ENCODE results near the gene PGRMC2.

The PGRMC2 gene

GRCh38 chr4:128307123-128307571 lies 19.5 kb upstream of the PGRMC2 start:
- H3K18ac ChIP-seq (ENCODE audit: low read depth in 1 of 2, low read length in 2 of 2), result peak overlapping the region in 1 of 2 experiments; percentile 38
- peaks cover 6% of the 10 kb centered on the region for H3K4me1 ChIP-seq (ENCODE audit: control insufficient read depth, insufficient read depth, low read depth, low read length)
- peaks cover 0 to 7% of the 10 kb centered on the region in 2 experiments for H3K36me3 ChIP-seq (ENCODE audit: control insufficient read depth in 1 of 2, insufficient read depth in 2 of 2, low read depth in 1 of 2, low read length in 2 of 2)
- H2BK15ac ChIP-seq (ENCODE audit: low read depth, poor library complexity, severe bottlenecking), result no peak overlapping the region
- DNase-seq, result no peak
- 67% methylated on average over 1 of the region's 1 CpG for WGBS
- no peak overlapping the region for H3K4me3 ChIP-seq (ENCODE audit: insufficient read depth in 1 of 2, low read depth in 1 of 2, low read length in 2 of 2)
- H3K9me3 ChIP-seq (ENCODE audit: control insufficient read depth, low read length), result no peaks in the 10 kb centered on the region
- H2AK5ac ChIP-seq (ENCODE audit: low read length, severe bottlenecking), result no peak overlapping the region
- H3K27ac ChIP-seq (ENCODE audit: low read length, poor library complexity, severe bottlenecking), result no peak overlapping the region
- no peak overlapping the region for H2AFZ ChIP-seq (ENCODE audit: low read depth, low read length)
- no peaks in the 10 kb centered on the region for H3K27me3 ChIP-seq (ENCODE audit: control insufficient read depth in 1 of 2, insufficient read depth in 1 of 2, low read length in 2 of 2)
- H3K4ac ChIP-seq (ENCODE audit: low read depth in 1 of 2, low read length in 2 of 2), result no peak overlapping the region
- H3K79me1 ChIP-seq (replicated peaks; ENCODE audit: low read length, poor library complexity, severe bottlenecking), result peaks cover 2% of the 10 kb centered on the region
- no peak overlapping the region for H4K91ac ChIP-seq (ENCODE audit: low read length)
- H4K8ac ChIP-seq (ENCODE audit: low read length), result peak overlapping the region; percentile 76
- no peak overlapping the region for H3K23ac ChIP-seq (ENCODE audit: low read length in 2 of 2)
- H3K14ac ChIP-seq (ENCODE audit: low read length in 2 of 2), result no peak overlapping the region
- no peak overlapping the region for H2BK120ac ChIP-seq (ENCODE audit: low read depth, low read length)
- H3K4me2 ChIP-seq (ENCODE audit: low read length, poor library complexity, severe bottlenecking), result no peak overlapping the region
- no peak overlapping the region for H3K9ac ChIP-seq (ENCODE audit: low read length)
- no peak overlapping the region for H2BK5ac ChIP-seq (ENCODE audit: low read depth, low read length, poor library complexity, severe bottlenecking)
- H2BK12ac ChIP-seq (ENCODE audit: low read length in 2 of 2), result peak overlapping the region in 1 of 2 experiments; percentile 38

DNA sequence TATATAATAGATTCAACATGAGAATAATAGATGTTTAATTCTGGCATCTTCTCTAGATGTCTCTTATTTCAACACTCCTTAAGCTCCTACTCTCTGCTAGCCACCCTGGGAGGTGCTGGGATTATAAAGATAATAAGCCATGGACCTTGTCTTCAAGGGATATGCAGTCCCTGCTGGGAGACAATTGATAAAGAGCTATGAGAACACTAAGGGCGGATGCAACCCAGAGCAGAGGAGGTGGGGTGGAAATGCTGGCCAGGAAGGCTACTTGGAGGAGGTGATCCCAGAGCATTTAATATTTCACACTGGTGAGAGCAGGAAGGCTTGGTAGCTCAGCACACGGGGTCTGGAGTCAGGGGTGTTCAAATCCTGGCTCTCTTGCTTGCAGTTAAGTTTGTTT lies 18.3 kb upstream of the PGRMC2 start:
- no peak overlapping the region for H2BK15ac ChIP-seq (ENCODE audit: low read depth, poor library complexity, severe bottlenecking)
- H2AFZ ChIP-seq (ENCODE audit: low read depth, low read length), result no peak overlapping the region
- H3K4me3 ChIP-seq (ENCODE audit: insufficient read depth in 1 of 2, low read depth in 1 of 2, low read length in 2 of 2), result no peak overlapping the region
- H3K14ac ChIP-seq (ENCODE audit: low read length in 2 of 2), result no peak overlapping the region
- peaks cover 0 to 9% of the 10 kb centered on the region in 2 experiments for H3K36me3 ChIP-seq (ENCODE audit: control insufficient read depth in 1 of 2, insufficient read depth in 2 of 2, low read depth in 1 of 2, low read length in 2 of 2)
- peak overlapping the region; percentile 25 for H4K91ac ChIP-seq (ENCODE audit: low read length)
- no peaks in the 10 kb centered on the region for H3K27me3 ChIP-seq (ENCODE audit: control insufficient read depth in 1 of 2, insufficient read depth in 1 of 2, low read length in 2 of 2)
- H2AK5ac ChIP-seq (ENCODE audit: low read length, severe bottlenecking), result no peak overlapping the region
- H2BK120ac ChIP-seq (ENCODE audit: low read depth, low read length), result no peak overlapping the region
- H4K8ac ChIP-seq (ENCODE audit: low read length), result no peak overlapping the region
- no peak overlapping the region for H3K4me2 ChIP-seq (ENCODE audit: low read length, poor library complexity, severe bottlenecking)
- 100% methylated on average over 2 of the region's 2 CpGs for WGBS
- no peak overlapping the region for H3K4ac ChIP-seq (ENCODE audit: low read depth in 1 of 2, low read length in 2 of 2)
- no peak overlapping the region for H3K27ac ChIP-seq (ENCODE audit: low read length, poor library complexity, severe bottlenecking)
- no peak overlapping the region for H2BK12ac ChIP-seq (ENCODE audit: low read length in 2 of 2)
- no peak for DNase-seq
- no peaks in the 10 kb centered on the region for H3K9me3 ChIP-seq (ENCODE audit: control insufficient read depth, low read length)
- H3K4me1 ChIP-seq (ENCODE audit: control insufficient read depth, insufficient read depth, low read depth, low read length), result peaks cover 6% of the 10 kb centered on the region
- peaks cover 2% of the 10 kb centered on the region for H3K79me1 ChIP-seq (replicated peaks; ENCODE audit: low read length, poor library complexity, severe bottlenecking)
- no peak overlapping the region for H3K18ac ChIP-seq (ENCODE audit: low read depth in 1 of 2, low read length in 2 of 2)
- H2BK5ac ChIP-seq (ENCODE audit: low read depth, low read length, poor library complexity, severe bottlenecking), result no peak overlapping the region
- peak overlapping the region in 1 of 2 experiments; percentile 40 for H3K23ac ChIP-seq (ENCODE audit: low read length in 2 of 2)
- no peak overlapping the region for H3K9ac ChIP-seq (ENCODE audit: low read length)

DNA sequence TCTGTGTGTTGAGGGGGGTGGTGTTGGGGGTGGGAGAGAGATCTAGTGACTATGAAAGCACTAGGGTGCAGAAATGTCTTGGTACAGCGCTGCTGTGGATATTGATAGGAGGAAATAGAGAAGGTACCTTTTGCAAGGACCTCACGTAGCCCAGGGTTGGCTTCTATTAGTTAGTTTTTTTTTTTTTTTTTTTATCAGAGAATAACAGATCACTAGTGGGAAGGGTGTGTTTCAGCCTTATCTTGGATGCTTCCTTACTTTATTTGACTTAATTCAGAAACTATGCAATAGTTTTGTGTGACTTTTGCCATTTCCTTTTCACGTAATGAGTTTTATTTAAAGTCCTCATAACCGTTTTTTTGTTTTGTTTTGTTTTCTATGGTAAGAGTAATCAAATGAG lies 16.4 kb upstream of the PGRMC2 start:
- Histone ChIP-seq H3K4me3 (ENCODE audit: insufficient read depth in 1 of 2, low read depth in 1 of 2, low read length in 2 of 2) (no peak overlapping the region), H3K14ac (ENCODE audit: low read length in 2 of 2) (peak overlapping the region in 1 of 2 experiments; percentile 8), H2BK12ac (ENCODE audit: low read length in 2 of 2) (peak overlapping the region in 1 of 2 experiments; percentile 18), H3K4me1 (ENCODE audit: control insufficient read depth, insufficient read depth, low read depth, low read length) (peaks cover 2% of the 10 kb centered on the region), H3K36me3 (ENCODE audit: control insufficient read depth in 1 of 2, insufficient read depth in 2 of 2, low read depth in 1 of 2, low read length in 2 of 2) (peaks cover 0 to 14% of the 10 kb centered on the region in 2 experiments), H2BK5ac (ENCODE audit: low read depth, low read length, poor library complexity, severe bottlenecking) (no peak overlapping the region), H3K9ac (ENCODE audit: low read length) (no peak overlapping the region), H3K9me3 (ENCODE audit: control insufficient read depth, low read length) (no peaks in the 10 kb centered on the region), H3K18ac (ENCODE audit: low read depth in 1 of 2, low read length in 2 of 2) (peak overlapping the region in 1 of 2 experiments; percentile 8), H3K27ac (ENCODE audit: low read length, poor library complexity, severe bottlenecking) (no peak overlapping the region), H3K4me2 (ENCODE audit: low read length, poor library complexity, severe bottlenecking) (no peak overlapping the region), H3K27me3 (ENCODE audit: control insufficient read depth in 1 of 2, insufficient read depth in 1 of 2, low read length in 2 of 2) (no peaks in the 10 kb centered on the region), H3K79me1 (replicated peaks; ENCODE audit: low read length, poor library complexity, severe bottlenecking) (peaks cover 2% of the 10 kb centered on the region), H3K23ac (ENCODE audit: low read length in 2 of 2) (no peak overlapping the region), H2AFZ (ENCODE audit: low read depth, low read length) (no peak overlapping the region), H2BK15ac (ENCODE audit: low read depth, poor library complexity, severe bottlenecking) (no peak overlapping the region), H3K4ac (ENCODE audit: low read depth in 1 of 2, low read length in 2 of 2) (no peak overlapping the region), H4K8ac (ENCODE audit: low read length) (no peak overlapping the region), H4K91ac (ENCODE audit: low read length) (no peak overlapping the region), H2BK120ac (ENCODE audit: low read depth, low read length) (no peak overlapping the region), H2AK5ac (ENCODE audit: low read length, severe bottlenecking) (no peak overlapping the region)
- WGBS, result 100% methylated on average over 4 of the region's 4 CpGs
- DNase-seq, result no peak

GRCh38 chr4:128303405-128303785 lies 15.8 kb upstream of the PGRMC2 start:
- Histone ChIP-seq H3K9ac (ENCODE audit: low read length) (no peak overlapping the region), H2BK5ac (ENCODE audit: low read depth, low read length, poor library complexity, severe bottlenecking) (no peak overlapping the region), H3K23ac (ENCODE audit: low read length in 2 of 2) (no peak overlapping the region), H2BK12ac (ENCODE audit: low read length in 2 of 2) (no peak overlapping the region), H3K4me1 (ENCODE audit: control insufficient read depth, insufficient read depth, low read depth, low read length) (peaks cover 2% of the 10 kb centered on the region), H3K9me3 (ENCODE audit: control insufficient read depth, low read length) (no peaks in the 10 kb centered on the region), H3K14ac (ENCODE audit: low read length in 2 of 2) (no peak overlapping the region), H4K8ac (ENCODE audit: low read length) (no peak overlapping the region), H2BK15ac (ENCODE audit: low read depth, poor library complexity, severe bottlenecking) (no peak overlapping the region), H3K4ac (ENCODE audit: low read depth in 1 of 2, low read length in 2 of 2) (no peak overlapping the region), H3K79me1 (replicated peaks; ENCODE audit: low read length, poor library complexity, severe bottlenecking) (peaks cover 2% of the 10 kb centered on the region), H2AK5ac (ENCODE audit: low read length, severe bottlenecking) (no peak overlapping the region), H3K4me3 (ENCODE audit: insufficient read depth in 1 of 2, low read depth in 1 of 2, low read length in 2 of 2) (no peak overlapping the region), H2BK120ac (ENCODE audit: low read depth, low read length) (no peak overlapping the region), H3K27me3 (ENCODE audit: control insufficient read depth in 1 of 2, insufficient read depth in 1 of 2, low read length in 2 of 2) (no peaks in the 10 kb centered on the region), H3K18ac (ENCODE audit: low read depth in 1 of 2, low read length in 2 of 2) (no peak overlapping the region), H4K91ac (ENCODE audit: low read length) (no peak overlapping the region), H3K36me3 (ENCODE audit: control insufficient read depth in 1 of 2, insufficient read depth in 2 of 2, low read depth in 1 of 2, low read length in 2 of 2) (peaks cover 0 to 14% of the 10 kb centered on the region in 2 experiments), H2AFZ (ENCODE audit: low read depth, low read length) (no peak overlapping the region), H3K4me2 (ENCODE audit: low read length, poor library complexity, severe bottlenecking) (no peak overlapping the region), H3K27ac (ENCODE audit: low read length, poor library complexity, severe bottlenecking) (no peak overlapping the region)
- WGBS, result 98% methylated on average over 2 of the region's 2 CpGs
- no peak for DNase-seq
